Liver (tissue), 9 donors: ENCODE results near the gene CPT1A. TPM values are rescaled to one million over a fixed set of nuclear protein-coding genes. Genes with fewer than 3 reads are reported as not detected.
A peak's percentile ranks its signal among the peaks of the same experiment; 100 is the strongest.

Source experiments
- DNase-seq: peaks from one replicate; pipeline ENCODE4 v3.0.0-alpha.2; 2017; ENCODE audit warnings: low spot score
- H3K27ac ChIP-seq, 2 donors: one replicate each; pipeline ENCODE4 v1.7.0; 2013; ENCODE audit warnings: inconsistent platforms in 2 of 2, low read length in 2 of 2, control low read depth in 1 of 2, low read depth in 1 of 2, mild to moderate bottlenecking in 1 of 2
- H3K27me3 ChIP-seq, 4 donors: one replicate each; pipeline versions ENCODE4 v1.6.1 to v1.7.0; 2013; ENCODE audit warnings: low read length in 3 of 4, inconsistent platforms in 1 of 4, mild to moderate bottlenecking in 1 of 4, moderate library complexity in 1 of 4; ENCODE audit not compliant: control insufficient read depth in 4 of 4, insufficient read depth in 4 of 4
- H3K36me3 ChIP-seq, 4 donors: one replicate each; pipeline versions ENCODE4 v1.6.1 to v1.7.0; 2013; ENCODE audit warnings: low read length in 3 of 4, mild to moderate bottlenecking in 3 of 4, low read depth in 1 of 4, moderate library complexity in 1 of 4; ENCODE audit not compliant: control insufficient read depth in 4 of 4, insufficient read depth in 3 of 4
- H3K4me1 ChIP-seq, 4 donors: one replicate each; pipeline versions ENCODE4 v1.6.1 to v1.7.0; 2013; ENCODE audit warnings: low read length in 3 of 4, mild to moderate bottlenecking in 3 of 4, moderate library complexity in 1 of 4; ENCODE audit not compliant: control insufficient read depth in 4 of 4, insufficient read depth in 4 of 4
- H3K4me3 ChIP-seq, 3 donors: one replicate each; pipeline versions ENCODE4 v1.6.1 to v1.7.0; 2013; ENCODE audit warnings: low read length in 3 of 3, control low read depth in 1 of 3, low read depth in 1 of 3, mild to moderate bottlenecking in 1 of 3
- H3K9ac ChIP-seq, 2 donors: one replicate each; pipeline ENCODE4 v1.7.0; 2013; ENCODE audit warnings: low read length in 2 of 2, mild to moderate bottlenecking in 2 of 2, moderate library complexity in 2 of 2, control low read depth in 1 of 2, low read depth in 1 of 2
- H3K9me3 ChIP-seq, 4 donors: one replicate each; pipeline versions ENCODE4 v1.6.1 to v1.7.0; 2013; ENCODE audit warnings: low read length in 3 of 4; ENCODE audit not compliant: control insufficient read depth in 4 of 4
- ATF3 ChIP-seq: IDR thresholded peaks from 2 replicates; pipeline ENCODE4 v1.6.1; 2016; ENCODE audit warnings: antibody characterized with exemption
- EGR1 ChIP-seq, 2 donors: IDR thresholded peaks; 2 replicates each; pipeline ENCODE4 v1.6.1; 2016 to 2018; ENCODE audit warnings: antibody characterized with exemption in 2 of 2, low read depth in 2 of 2
- FOXA1 ChIP-seq: IDR thresholded peaks from 2 replicates; pipeline ENCODE4 v1.6.1; 2016; ENCODE audit warnings: antibody characterized with exemption
- FOXA2 ChIP-seq: IDR thresholded peaks from 2 replicates; pipeline ENCODE4 v1.6.1; 2016; ENCODE audit warnings: antibody characterized with exemption
- GABPA ChIP-seq, 2 donors: IDR thresholded peaks in 1 of 2; conservative IDR thresholded peaks in 1 of 2; 2 replicates each; pipeline ENCODE4 v1.6.1; 2016; ENCODE audit warnings: antibody characterized with exemption in 2 of 2, mild to moderate bottlenecking in 1 of 2, moderate library complexity in 1 of 2
- HNF4A ChIP-seq, 2 donors: conservative IDR thresholded peaks; 2 replicates each; pipeline ENCODE4 v1.6.1; 2016; ENCODE audit warnings: antibody characterized with exemption in 2 of 2, mild to moderate bottlenecking in 2 of 2
- HNF4G ChIP-seq: IDR thresholded peaks from 2 replicates; pipeline ENCODE4 v1.6.1; 2016; ENCODE audit warnings: antibody characterized with exemption
- NR2F2 ChIP-seq: IDR thresholded peaks from 2 replicates; pipeline ENCODE4 v1.6.1; 2016; ENCODE audit warnings: antibody characterized with exemption
- RAD21 ChIP-seq, 2 donors: IDR thresholded peaks; 2 replicates each; pipeline ENCODE4 v1.6.1; 2016; ENCODE audit warnings: antibody characterized with exemption in 2 of 2, mild to moderate bottlenecking in 2 of 2
- REST ChIP-seq: IDR thresholded peaks from 2 replicates; pipeline ENCODE4 v1.6.1; 2016; ENCODE audit warnings: antibody characterized with exemption, mild to moderate bottlenecking
- RXRA ChIP-seq, 2 donors: IDR thresholded peaks; 2 replicates each; pipeline ENCODE4 v1.6.1; 2017 to 2018; ENCODE audit warnings: antibody characterized with exemption in 2 of 2, mild to moderate bottlenecking in 1 of 2
- SP1 ChIP-seq: IDR thresholded peaks from 2 replicates; pipeline ENCODE4 v1.6.1; 2018; ENCODE audit warnings: antibody characterized with exemption, mild to moderate bottlenecking
- TAF1 ChIP-seq: conservative IDR thresholded peaks from 2 replicates; pipeline ENCODE4 v1.6.1; 2016; ENCODE audit warnings: antibody characterized with exemption, mild to moderate bottlenecking
- YY1 ChIP-seq: IDR thresholded peaks from 2 replicates; pipeline ENCODE4 v1.6.1; 2016; ENCODE audit warnings: antibody characterized with exemption, mild to moderate bottlenecking
- ZBTB33 ChIP-seq: IDR thresholded peaks from 2 replicates; pipeline ENCODE4 v1.6.1; 2016; ENCODE audit warnings: antibody characterized with exemption
- WGBS: extraction: QIAGEN DNeasy Blood & Tissue Kit; methylation state at CpG from one replicate; pipeline ENCODE4 v1.1.7; 2013; 5-methylcytosine and 5-hydroxymethylcytosine counted together
- polyA plus RNA-seq, 2 donors: library from polyadenylated mRNA; stranded (reverse) in 1 of 2; unstranded in 1 of 2; fragments of 200-250 nt in 1 of 2; fragments of >200 nt in 1 of 2; fragmentation: Nextera tagmentation in 1 of 2; extraction: Ambion mirVana in 1 of 2; gene quantifications; one replicate each; pipeline versions ENCODE4 v1.2.1 to v1.2.3, GENCODE V29; 2013 to 2015
- total RNA-seq, 2 donors: library from RNA; depleted of rRNA; stranded (reverse); fragments of >200 nt; gene quantifications; one replicate each; pipeline ENCODE4 v1.2.3, GENCODE V29; 2014
- TF ChIP-seq, protein P1 (sequence below): fragments of 150-350 bp; IDR thresholded peaks from 2 replicates; pipeline ENCODE4 v1.5.1; 2017; ENCODE audit warnings: improper control_type of control experiment, low read depth, low read length; ENCODE audit not compliant: missing input control
- TF ChIP-seq, protein P2 (sequence below): IDR thresholded peaks from 2 replicates; pipeline ENCODE4 v1.6.1; 2016; ENCODE audit warnings: antibody characterized with exemption
- donor health status: healthy.
- donor health status: healthy.
- donor health status: healthy.
- donor health status: healthy.
- donor health status: healthy.

Gene CPT1A
- total and polyA plus RNA-seq, 4 donors, result 17.2 to 232 (median 61.0) TPM

- no peaks in the 10 kb centered on the region for H3K27me3 ChIP-seq
- peaks cover 0 to 5% (median 0%) of the 10 kb centered on the region in 4 donors for H3K36me3 ChIP-seq
- no peak overlapping the region for H3K4me3 ChIP-seq
- peak overlapping the region in 1 of 2 donors; percentile 18 for H3K9ac ChIP-seq
- H3K4me1 ChIP-seq, result peaks cover 16 to 55% (median 36%) of the 10 kb centered on the region in 4 donors
- no peak for TF ChIP-seq NR2F2
- TF ChIP-seq, protein P1, sequence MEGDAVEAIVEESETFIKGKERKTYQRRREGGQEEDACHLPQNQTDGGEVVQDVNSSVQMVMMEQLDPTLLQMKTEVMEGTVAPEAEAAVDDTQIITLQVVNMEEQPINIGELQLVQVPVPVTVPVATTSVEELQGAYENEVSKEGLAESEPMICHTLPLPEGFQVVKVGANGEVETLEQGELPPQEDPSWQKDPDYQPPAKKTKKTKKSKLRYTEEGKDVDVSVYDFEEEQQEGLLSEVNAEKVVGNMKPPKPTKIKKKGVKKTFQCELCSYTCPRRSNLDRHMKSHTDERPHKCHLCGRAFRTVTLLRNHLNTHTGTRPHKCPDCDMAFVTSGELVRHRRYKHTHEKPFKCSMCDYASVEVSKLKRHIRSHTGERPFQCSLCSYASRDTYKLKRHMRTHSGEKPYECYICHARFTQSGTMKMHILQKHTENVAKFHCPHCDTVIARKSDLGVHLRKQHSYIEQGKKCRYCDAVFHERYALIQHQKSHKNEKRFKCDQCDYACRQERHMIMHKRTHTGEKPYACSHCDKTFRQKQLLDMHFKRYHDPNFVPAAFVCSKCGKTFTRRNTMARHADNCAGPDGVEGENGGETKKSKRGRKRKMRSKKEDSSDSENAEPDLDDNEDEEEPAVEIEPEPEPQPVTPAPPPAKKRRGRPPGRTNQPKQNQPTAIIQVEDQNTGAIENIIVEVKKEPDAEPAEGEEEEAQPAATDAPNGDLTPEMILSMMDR, result no peak
- TF ChIP-seq HNF4G, result no peak
- TF ChIP-seq ZBTB33, result no peak
- TF ChIP-seq REST, result no peak
- TF ChIP-seq FOXA2, result no peak
- no peak for TF ChIP-seq FOXA1
- DNase-seq, result no peak
- H3K9me3 ChIP-seq, result no peaks in the 10 kb centered on the region
- WGBS, result 73% methylated on average over 20 of the region's 20 CpGs
- H3K27ac ChIP-seq, result peak overlapping the region in 1 of 2 donors; percentile 25
Measured at GRCh38 chr11:68828155-68828931, 13.4 kb downstream of the CPT1A start.

DNA sequence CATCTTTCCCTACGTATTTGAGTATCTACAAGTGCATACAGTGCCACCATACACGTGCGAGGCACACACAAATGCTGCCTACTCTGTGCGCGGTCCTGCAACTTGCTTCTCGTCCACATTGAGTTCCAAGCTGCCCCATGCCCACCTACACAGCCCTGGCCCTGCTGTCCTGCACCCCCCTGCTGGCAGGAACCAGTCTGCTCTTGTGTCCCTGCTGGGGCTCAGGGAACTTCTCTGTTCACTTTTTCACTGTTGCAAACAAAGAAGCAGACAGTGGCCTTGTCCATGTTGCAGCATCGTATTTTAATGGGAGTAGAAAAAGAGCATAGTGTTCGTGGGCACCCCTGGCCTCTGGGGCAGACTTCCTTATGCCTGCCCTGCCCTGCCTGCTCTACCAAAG lies 14.0 kb downstream of the CPT1A start:
- DNase-seq, result no peak
- Histone ChIP-seq H3K27me3 (no peaks in the 10 kb centered on the region), H3K27ac (no peak overlapping the region), H3K9me3 (no peaks in the 10 kb centered on the region), H3K9ac (no peak overlapping the region), H3K4me1 (peaks cover 16 to 49% (median 31%) of the 10 kb centered on the region in 4 donors), H3K36me3 (peaks cover 0 to 6% (median 0%) of the 10 kb centered on the region in 4 donors), H3K4me3 (no peak overlapping the region)
- 86% methylated on average over 8 of the region's 8 CpGs for WGBS
- TF ChIP-seq EGR1 (IDR thresholded peaks at IDR 0.05; ENCODE audit: low read depth in 2 of 2) (no peak), HNF4A (conservative IDR thresholded peaks at IDR 0.05) (no peak), FOXA2 (no peak), YY1 (no peak), NR2F2 (no peak), FOXA1 (no peak), TAF1 (no peak), RXRA (IDR thresholded peaks at IDR 0.05) (no peak), REST (no peak), ATF3 (no peak), RAD21 (IDR thresholded peaks at IDR 0.05) (no peak), HNF4G (no peak), SP1 (no peak), GABPA (IDR thresholded peaks at IDR 0.05 in 1 of 2, conservative IDR thresholded peaks at IDR 0.05 in 1 of 2) (no peak)
- TF ChIP-seq, protein P2, sequence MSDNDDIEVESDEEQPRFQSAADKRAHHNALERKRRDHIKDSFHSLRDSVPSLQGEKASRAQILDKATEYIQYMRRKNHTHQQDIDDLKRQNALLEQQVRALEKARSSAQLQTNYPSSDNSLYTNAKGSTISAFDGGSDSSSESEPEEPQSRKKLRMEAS, result no peak
- TF ChIP-seq, protein P1, result no peak
